CD4-positive, alpha-beta memory T cell (primary cell): ENCODE results near the gene DOCK11. TPM values are rescaled to one million over a fixed set of nuclear protein-coding genes. Genes with fewer than 3 reads are reported as not detected.
"Not testable (repeated sequence)": the region's sequence is repeated elsewhere in the genome, so short reads cannot be mapped to it uniquely, and the experiment has no call there.

Experiments used
- CTCF ChIA-PET: fragments of 350-600 bp; sonication (Branson Sonifier 250); formaldehyde crosslinking; loops from one replicate; lab custom pipeline; 2021; ENCODE audit warnings: inconsistent platforms; ENCODE audit not compliant: partially characterized antibody; lab: Charles Lee
- POLR2A ChIA-PET: fragments of 350-600 bp; sonication (Branson Sonifier 250); formaldehyde crosslinking; loops from one replicate; lab custom pipeline; 2021; ENCODE audit not compliant: partially characterized antibody; lab: Charles Lee
- DNase-seq, 5 donors: peaks; one replicate each; pipeline versions ENCODE4 v3.0.0 to v3.0.0-alpha.2; 2020 to 2022; ENCODE audit warnings: mixed read lengths in 1 of 5
- H3K27ac ChIP-seq: one replicate; pipeline ENCODE4 v1.7.0; 2013; ENCODE audit warnings: low read depth, low read length
- H3K27me3 ChIP-seq: 2 replicates; pipeline ENCODE4 v1.7.0; 2013; ENCODE audit warnings: mild to moderate bottlenecking, low read length, moderate library complexity; ENCODE audit not compliant: insufficient read depth
- H3K36me3 ChIP-seq: 2 replicates; pipeline ENCODE4 v1.7.0; 2013; ENCODE audit warnings: mild to moderate bottlenecking, low read length, moderate library complexity; ENCODE audit not compliant: insufficient read depth
- H3K4me1 ChIP-seq: 2 replicates; pipeline ENCODE4 v1.7.0; 2013; ENCODE audit warnings: mild to moderate bottlenecking, low read length, moderate library complexity; ENCODE audit not compliant: insufficient read depth
- H3K4me3 ChIP-seq, 2 donors: one replicate each; pipeline ENCODE4 v1.7.0; 2013; ENCODE audit warnings: low read length in 2 of 2, mild to moderate bottlenecking in 1 of 2
- H3K9me3 ChIP-seq, 2 donors: one replicate each; pipeline ENCODE4 v1.7.0; 2013; ENCODE audit warnings: low read length in 2 of 2, control low read depth in 1 of 2; ENCODE audit not compliant: control insufficient read depth in 1 of 2
- H3K27ac Mint-ChIP-seq, 7 donors: one replicate each; pipeline ENCODE4 v1.8.0; 2020 to 2021; ENCODE audit warnings: mixed read lengths in 7 of 7, mild to moderate bottlenecking in 6 of 7, inconsistent platforms in 3 of 7, moderate library complexity in 3 of 7
- H3K27me3 Mint-ChIP-seq, 2 donors: one replicate each; pipeline ENCODE4 v1.8.0; 2020 to 2021; ENCODE audit warnings: mixed read lengths in 2 of 2
- H3K36me3 Mint-ChIP-seq, 2 donors: one replicate each; pipeline ENCODE4 v1.8.0; 2020 to 2021; ENCODE audit warnings: mixed read lengths in 2 of 2, inconsistent platforms in 1 of 2, mild to moderate bottlenecking in 1 of 2
- H3K4me1 Mint-ChIP-seq, 4 donors: one replicate each; pipeline ENCODE4 v1.8.0; 2020 to 2021; ENCODE audit warnings: mixed read lengths in 4 of 4, mild to moderate bottlenecking in 1 of 4
- H3K4me3 Mint-ChIP-seq, 8 donors: one replicate each; pipeline ENCODE4 v1.8.0; 2020 to 2021; ENCODE audit warnings: mixed read lengths in 8 of 8, mild to moderate bottlenecking in 7 of 8, moderate library complexity in 6 of 8, inconsistent platforms in 3 of 8
- H3K9me3 Mint-ChIP-seq, 8 donors: one replicate each; pipeline ENCODE4 v1.8.0; 2020 to 2021; ENCODE audit warnings: mixed read lengths in 8 of 8, mild to moderate bottlenecking in 5 of 8, inconsistent platforms in 3 of 8, moderate library complexity in 1 of 8
- intact Hi-C: fragments of 100-400 bp; cut with micrococcal nuclease; formaldehyde crosslinking; loops from one replicate; pipeline ENCODE4 v1.15.1; 2023
- polyA plus RNA-seq, 2 donors: library from polyadenylated mRNA; unstranded; fragments of 300-500 nt; fragmentation: Illumina TruSeq; gene quantifications; one replicate each; pipeline ENCODE4 v1.2.3, GENCODE V29; 2021
- total RNA-seq, 2 experiments: library from RNA; stranded (reverse); gene quantifications; one replicate each; pipeline ENCODE4 v1.2.3, GENCODE V29; 2021

Gene DOCK11
- total and polyA plus RNA-seq, 4 experiments from 2014 or later: 14.5 to 112 (median 75.0) TPM

- DNase-seq: no peak
- H3K4me3 ChIP-seq: no peak overlapping the region
- intact Hi-C loops: no loop called here
- H3K4me1 ChIP-seq: no peaks in the 10 kb centered on the region
- Mint-ChIP-seq H3K36me3 (no peaks in the 10 kb centered on the region), H3K9me3 (peaks cover 0 to 16% (median 0%) of the 10 kb centered on the region in 8 donors), H3K27me3 (peaks cover 3% of the 10 kb centered on the region in 2 donors), H3K27ac (no peak overlapping the region), H3K4me1 (peaks cover 1 to 8% (median 5%) of the 10 kb centered on the region in 4 donors), H3K4me3 (no peak overlapping the region)
- ChIA-PET POLR2A (no interaction called here), CTCF (no interaction called here)
- H3K9me3 ChIP-seq: no peaks in the 10 kb centered on the region
- H3K27ac ChIP-seq: no peak overlapping the region
- no peaks in the 10 kb centered on the region for H3K36me3 ChIP-seq
- H3K27me3 ChIP-seq: no peaks in the 10 kb centered on the region
These were observed 235.1 kb downstream of the DOCK11 start for GRCh38 chrX:118730500-118731247.

- H3K9me3 ChIP-seq, H3K4me3 Mint-ChIP-seq, H3K4me3 ChIP-seq, intact Hi-C loops, CTCF ChIA-PET, H3K36me3 ChIP-seq, H3K27me3 Mint-ChIP-seq, H3K27ac Mint-ChIP-seq, DNase-seq, POLR2A ChIA-PET, H3K4me1 ChIP-seq, H3K4me1 Mint-ChIP-seq, H3K27me3 ChIP-seq, H3K36me3 Mint-ChIP-seq, H3K27ac ChIP-seq: not testable (repeated sequence)
- peaks cover 0 to 30% (median 1%) of the 10 kb centered on the region in 8 donors for H3K9me3 Mint-ChIP-seq
These were observed 236.9 kb downstream of the DOCK11 start for GRCh38 chrX:118732551-118732950.

GRCh38 chrX:118734909-118735308 is 239.3 kb downstream of the DOCK11 start:
- no peak overlapping the region for H3K4me3 Mint-ChIP-seq
- peaks cover 4 to 6% of the 10 kb centered on the region in 2 donors for H3K27me3 Mint-ChIP-seq
- POLR2A ChIA-PET: no interaction called here
- no peaks in the 10 kb centered on the region for H3K4me1 ChIP-seq
- H3K4me3 ChIP-seq: no peak overlapping the region
- no peaks in the 10 kb centered on the region for H3K36me3 ChIP-seq
- DNase-seq: no peak
- peaks cover 0 to 37% (median 1%) of the 10 kb centered on the region in 8 donors for H3K9me3 Mint-ChIP-seq
- H3K27ac ChIP-seq: no peak overlapping the region
- H3K27ac Mint-ChIP-seq: no peak overlapping the region
- H3K9me3 ChIP-seq: no peaks in the 10 kb centered on the region
- H3K4me1 Mint-ChIP-seq: peaks cover 0 to 2% (median 0%) of the 10 kb centered on the region in 4 donors
- H3K27me3 ChIP-seq: no peaks in the 10 kb centered on the region
- intact Hi-C loops: no loop called here
- H3K36me3 Mint-ChIP-seq: peaks cover 0 to 4% of the 10 kb centered on the region in 2 donors
- CTCF ChIA-PET: no interaction called here

Other genes with a start within 250 kb of the DOCK11 start
- 10 to 100 TPM; 20.5 to 24.1 TPM for gene WDR44, start 149.7 kb upstream of the DOCK11 start, total RNA-seq
- gene WDR44, start 149.7 kb upstream of the DOCK11 start, polyA plus RNA-seq: 10 to 100 TPM in 1 of 2 donors, 1 to 10 TPM in 1; 7.6 to 10.4 TPM
- gene IL13RA1, start 231.8 kb downstream of the DOCK11 start, total RNA-seq: under 1 TPM; 0.79 to 0.94 TPM
- under 1 TPM in 1 of 2 donors, not detected in 1; 0.38 TPM for gene IL13RA1, start 231.8 kb downstream of the DOCK11 start, polyA plus RNA-seq